Measurements from ENCODE around the gene TOE1. TPM values are rescaled to one million over a fixed set of nuclear protein-coding genes. Genes with fewer than 3 reads are reported as not detected.
A peak's percentile ranks its signal among the peaks of the same experiment; 100 is the strongest.

Gene TOE1
- total and polyA plus RNA-seq, 9 of the 15 experiments (the other 6 are each of a cell fraction or from before 2014, with no cell fraction given) = 32.1 to 85.7 (median 38.0) TPM

- no peak for TF ChIP-seq ZNF699 (CRISPR knock-in tag; IDR thresholded peaks at IDR 0.05; ENCODE audit: insufficient replicate concordance)
- peak; percentile 12 to 17 (median 13); a peak in 2 of 6 replicates for TF ChIP-seq CTCF (IDR thresholded peaks at IDR 0.05 in 2 of 3, conservative IDR thresholded peaks at IDR 0.05 in 1 of 3; ENCODE audit: insufficient read depth in 2 of 3, low read depth in 1 of 3, low read length in 3 of 3)
- TF ChIP-seq ZNF668 (CRISPR knock-in tag; IDR thresholded peaks at IDR 0.05) = no peak
These were observed 35.4 kb downstream of the TOE1 start (continued) for GRCh38 chr1:45375104-45376090.

- Histone ChIP-seq H3K27ac (ENCODE audit: extremely low read depth, low read depth, low read length) (no peak overlapping the region), H4K20me1 (replicated peaks; ENCODE audit: control insufficient read depth, insufficient read depth, low read length) (no peaks in the 10 kb centered on the region), H3K27me3 (ENCODE audit: control insufficient read depth in 2 of 2, insufficient read depth in 2 of 2, low read length in 2 of 2) (no peaks in the 10 kb centered on the region; a peak in 1 of 5 replicates), H3K79me2 (ENCODE audit: control insufficient read depth, insufficient read depth, low read length) (no peaks in the 10 kb centered on the region), H3K9ac (ENCODE audit: insufficient read depth in 1 of 2, low read depth in 2 of 2, low read length in 2 of 2) (no peak overlapping the region), H3K36me3 (ENCODE audit: control insufficient read depth, insufficient read depth, low read length) (no peaks in the 10 kb centered on the region), H3K9me3 (replicated peaks; ENCODE audit: control insufficient read depth, insufficient read depth, low read depth, low read length) (no peaks in the 10 kb centered on the region), H2AFZ (ENCODE audit: low read depth, low read length) (no peak overlapping the region), H3K4me2 (ENCODE audit: insufficient read depth, low read length) (no peak overlapping the region), H3K9me1 (ENCODE audit: control insufficient read depth, insufficient read depth, low read length) (no peaks in the 10 kb centered on the region), H3K4me3 (no peak overlapping the region), H3K4me1 (replicated peaks in 1 of 2; ENCODE audit: control insufficient read depth in 2 of 2, insufficient read depth in 2 of 2, low read length in 2 of 2) (no peaks in the 10 kb centered on the region)
- ChIA-PET CTCF (ENCODE audit: low intra/inter-chr PET ratio) (no interaction called here), POLR2A (interaction anchor here (0.6 to 1.8 kb wide), 4 partner anchors 9 to 144 kb away, joined by 3 to 5 read pairs (median 4); partner anchors contain the start of genes MUTYH, PRDX1 and TOE1)
- in situ Hi-C loops (cut with MboI) (no loop called here), intact Hi-C loops (cut with micrococcal nuclease) (no loop called here)
- TF ChIP-seq YY1 (IDR thresholded peaks at IDR 0.05; ENCODE audit: borderline replicate concordance in 1 of 3, control insufficient read depth in 1 of 3, extremely low read depth in 1 of 3, insufficient read depth in 3 of 3, insufficient read length in 1 of 3, insufficient replicate concordance in 2 of 3, low read depth in 1 of 3, low read length in 2 of 3) (peak in 1 of 3 experiments; percentile 46), TRIM25 (IDR thresholded peaks at IDR 0.05; ENCODE audit: borderline replicate concordance) (no peak)
- DNase-seq (ENCODE audit: extremely low read depth in 1 of 4, low spot score in 3 of 4) (no peak), ATAC-seq (no peak), FAIRE-seq (no peak)
- BruUV-seq (replicated peaks) = no TSS peak
These were observed 38.2 kb downstream of the TOE1 start for GRCh38 chr1:45378184-45378583.

Data from K562 (cell line).